H4 (cell line): ENCODE data around the gene ADAMTS12. TPM values are rescaled to one million over a fixed set of nuclear protein-coding genes. Genes with fewer than 3 reads are reported as not detected.
A peak's percentile ranks its signal among the peaks of the same experiment; 100 is the strongest.
"Not testable (repeated sequence)": the region's sequence is repeated elsewhere in the genome, so short reads cannot be mapped to it uniquely, and the experiment has no call there.

Source experiments
- DNase-seq: peaks from one replicate; pipeline ENCODE4 v3.0.0-alpha.2; 2015; ENCODE audit warnings: low spot score
- total RNA-seq: library from RNA; depleted of rRNA; stranded (reverse); fragments of >200 nt; shearing (Covaris generic); gene quantifications from 2 replicates; pipeline ENCODE4 v1.2.3, GENCODE V29; 2014

The ADAMTS12 gene
- total RNA-seq, 1 experiment from 2014 or later = 11.6 TPM

DNA sequence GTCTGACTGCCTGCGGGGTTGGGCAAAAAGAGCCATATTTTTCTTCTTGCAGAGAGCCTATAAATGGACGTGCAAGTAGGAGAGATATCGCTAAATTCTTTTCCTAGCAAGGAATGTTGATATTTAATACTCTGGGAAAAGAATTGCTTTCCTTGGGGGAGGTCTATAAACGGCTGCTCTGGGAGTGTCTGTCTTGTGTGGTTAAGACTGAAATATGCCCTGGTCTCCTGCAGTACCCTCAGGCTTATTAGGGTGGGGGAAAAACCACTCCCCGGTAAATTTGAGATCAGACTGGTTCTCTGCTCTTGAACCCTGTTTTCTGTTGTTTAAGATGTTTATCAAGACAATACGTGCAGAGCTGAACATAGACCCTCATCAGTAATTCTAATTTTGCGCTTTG, 14.5 kb upstream of the ADAMTS12 start:
- DNase-seq = not testable (repeated sequence)

- no peak for DNase-seq
Observed at GRCh38 chr5:33905381-33905780, 13.6 kb upstream of the ADAMTS12 start.

GRCh38 chr5:33903118-33903517, 11.3 kb upstream of the ADAMTS12 start:
- DNase-seq = no peak

DNA sequence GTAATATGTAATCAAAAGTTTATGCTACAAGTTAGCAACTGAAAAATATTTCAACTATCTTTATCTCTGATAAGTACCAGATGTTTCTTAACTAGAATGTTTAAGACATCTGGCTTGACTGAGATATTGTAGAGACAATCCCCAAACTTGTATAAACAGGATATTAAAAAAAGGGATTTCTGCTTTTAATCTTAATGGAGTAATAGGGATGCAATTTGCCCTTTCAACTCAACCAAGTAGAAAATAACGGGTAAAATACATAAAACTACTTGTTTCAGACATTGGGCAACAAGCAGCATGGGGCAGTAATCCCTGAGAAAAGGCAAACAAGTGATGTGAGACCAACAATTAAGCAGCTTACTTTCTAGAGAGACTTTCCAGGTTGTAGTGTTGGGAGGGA, 9.4 kb upstream of the ADAMTS12 start:
- DNase-seq = no peak

DNA sequence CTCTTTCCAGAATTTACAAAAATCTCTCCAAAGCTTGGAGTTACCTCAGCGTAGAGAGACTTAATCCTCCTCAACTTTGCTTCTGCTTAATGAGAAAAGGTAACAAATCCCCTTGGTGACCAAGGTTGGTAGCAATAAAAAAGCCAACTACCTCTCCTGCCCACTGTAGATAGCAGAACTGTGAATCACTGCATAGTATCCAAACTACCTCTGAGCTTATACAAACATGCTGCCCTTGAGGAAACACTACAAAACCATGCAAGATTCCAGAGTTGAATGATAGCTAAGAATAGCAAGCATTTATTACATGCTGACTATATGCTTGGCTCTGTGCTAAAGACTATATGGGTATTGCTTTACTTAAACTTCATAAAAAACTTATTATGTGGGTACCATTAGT, 2.8 kb upstream of the ADAMTS12 start:
- DNase-seq = peak; percentile 41

DNA sequence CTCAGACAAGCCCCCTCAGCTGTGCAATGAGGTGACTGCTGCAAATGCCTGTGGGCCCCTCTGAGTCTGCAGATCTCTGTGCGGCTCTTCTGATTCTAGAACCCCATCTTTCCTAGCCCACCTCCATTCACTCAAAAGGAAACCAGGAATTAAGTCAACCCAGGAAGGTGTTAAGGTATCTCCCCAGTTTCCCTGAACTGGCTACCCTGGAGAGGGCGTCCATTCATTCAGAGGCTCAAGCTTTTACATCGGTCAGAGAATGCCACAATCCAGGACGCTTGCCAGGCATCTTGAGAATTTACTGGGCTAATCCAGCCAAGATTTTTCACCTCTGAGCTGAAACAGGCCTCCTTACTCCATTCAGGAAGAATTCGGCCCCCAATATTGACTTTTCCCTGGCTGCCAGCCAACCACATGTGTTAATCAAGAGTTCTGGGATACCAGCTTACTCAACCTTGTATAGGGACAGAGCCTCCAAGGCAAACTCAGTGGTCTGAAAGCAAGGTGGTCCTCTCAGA, 889 bp upstream of the ADAMTS12 start:
- DNase-seq = peak; percentile 61

DNA sequence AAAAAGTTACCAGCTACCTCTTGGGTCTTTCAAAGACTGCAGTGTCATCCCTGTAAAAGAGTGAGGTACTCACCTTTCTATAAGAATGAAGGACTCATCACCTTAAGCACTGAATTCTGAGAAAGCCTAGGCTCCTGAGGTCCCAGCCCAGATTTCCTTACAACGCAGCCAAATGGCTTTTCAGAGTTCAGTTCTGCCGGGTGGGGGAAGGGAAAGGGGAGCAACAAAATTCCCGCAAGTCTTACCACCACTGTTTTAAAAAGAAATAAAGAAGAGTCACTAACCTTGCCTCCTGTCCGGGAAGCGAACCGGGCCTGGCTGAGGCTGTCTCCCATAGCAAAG, 373 bp downstream of the ADAMTS12 start:
- DNase-seq = no peak

- DNase-seq = peak; percentile 49
Observed at GRCh38 chr5:33890131-33891032, 1.4 kb downstream of the ADAMTS12 start.

GRCh38 chr5:33888587-33888986, 3.2 kb downstream of the ADAMTS12 start:
- no peak for DNase-seq

GRCh38 chr5:33887268-33887667, 4.5 kb downstream of the ADAMTS12 start:
- DNase-seq = no peak

- DNase-seq = no peak
Observed at GRCh38 chr5:33886283-33886682, 5.5 kb downstream of the ADAMTS12 start.

GRCh38 chr5:33885679-33886078, 6.1 kb downstream of the ADAMTS12 start:
- no peak for DNase-seq

DNA sequence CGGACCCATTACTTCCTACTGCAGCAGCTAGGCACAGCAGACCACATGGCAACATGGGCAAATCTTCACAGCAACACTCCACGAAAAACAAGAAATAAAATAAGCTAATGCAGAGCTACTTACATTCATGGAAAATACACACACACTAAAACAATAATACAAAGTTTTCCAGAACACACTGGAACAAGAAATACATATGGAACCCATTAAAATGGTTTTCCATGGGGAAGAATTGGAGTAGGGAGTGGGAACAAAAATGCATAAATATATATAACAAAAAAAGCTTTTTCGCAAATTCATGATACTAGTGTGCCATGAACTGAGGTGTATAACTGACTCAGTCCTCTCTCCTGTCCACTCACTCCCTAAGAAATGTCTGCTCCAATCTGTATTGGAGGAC, 8.3 kb downstream of the ADAMTS12 start:
- no peak for DNase-seq

DNA sequence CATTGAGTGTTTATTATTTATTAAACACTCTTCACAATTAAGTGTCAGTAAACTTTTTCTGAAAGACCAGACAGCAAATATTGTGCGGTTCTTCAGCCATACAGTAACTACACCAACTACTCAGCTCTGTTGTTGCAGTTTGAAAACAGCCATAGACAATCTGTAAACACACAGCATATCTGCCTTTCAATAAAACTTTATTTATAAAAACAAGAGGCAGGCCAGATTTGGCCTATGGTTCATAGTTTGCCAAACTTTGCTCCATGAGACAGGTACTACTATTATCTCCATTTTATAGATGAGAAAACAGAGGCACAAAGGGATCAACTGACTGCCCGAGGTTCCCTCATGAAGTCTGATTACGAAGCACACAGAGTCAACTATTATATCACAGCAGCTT, 11.5 kb downstream of the ADAMTS12 start:
- DNase-seq = no peak

- DNase-seq = no peak
Observed at GRCh38 chr5:33877449-33877848, 14.3 kb downstream of the ADAMTS12 start.

DNA sequence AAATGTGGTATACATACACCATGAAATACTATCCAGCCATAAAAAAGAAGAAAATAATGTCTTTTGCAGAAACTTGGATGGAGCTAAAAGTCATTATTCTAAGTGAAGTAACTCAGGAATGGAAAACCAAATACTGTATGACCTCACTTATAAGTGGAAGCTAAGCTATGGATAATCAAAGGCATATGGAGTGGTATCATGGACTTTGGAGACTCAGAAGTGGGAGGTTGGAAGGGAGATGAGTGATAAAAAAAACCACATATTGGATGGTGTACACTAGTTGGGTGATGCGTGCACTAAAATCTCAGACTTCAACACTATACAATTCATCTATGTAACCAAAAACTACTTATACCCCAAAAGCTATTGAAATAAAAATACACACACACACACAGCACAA, 24.5 kb downstream of the ADAMTS12 start:
- no peak for DNase-seq

- DNase-seq = peak; percentile 90
Observed at GRCh38 chr5:33859177-33859576, 32.6 kb downstream of the ADAMTS12 start.

DNA sequence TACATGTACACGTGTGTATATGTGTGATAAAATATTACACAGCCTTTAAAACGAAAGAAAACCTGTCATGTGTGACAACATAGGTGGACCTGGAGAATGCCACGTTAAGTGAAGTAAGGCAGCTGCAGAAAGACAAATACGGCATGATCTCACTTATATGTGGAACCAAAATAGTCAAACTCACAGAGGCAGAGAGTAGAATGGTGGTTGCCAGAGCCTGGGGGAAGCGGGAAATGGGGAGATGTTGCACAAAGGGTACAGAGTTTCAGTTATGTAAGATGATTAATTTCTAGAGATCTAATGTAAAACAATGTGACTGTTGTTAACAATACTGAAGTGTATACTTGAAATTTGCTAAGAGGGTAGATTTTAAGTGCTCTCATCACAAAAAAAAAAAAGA, 34.8 kb downstream of the ADAMTS12 start:
- DNase-seq = no peak

DNA sequence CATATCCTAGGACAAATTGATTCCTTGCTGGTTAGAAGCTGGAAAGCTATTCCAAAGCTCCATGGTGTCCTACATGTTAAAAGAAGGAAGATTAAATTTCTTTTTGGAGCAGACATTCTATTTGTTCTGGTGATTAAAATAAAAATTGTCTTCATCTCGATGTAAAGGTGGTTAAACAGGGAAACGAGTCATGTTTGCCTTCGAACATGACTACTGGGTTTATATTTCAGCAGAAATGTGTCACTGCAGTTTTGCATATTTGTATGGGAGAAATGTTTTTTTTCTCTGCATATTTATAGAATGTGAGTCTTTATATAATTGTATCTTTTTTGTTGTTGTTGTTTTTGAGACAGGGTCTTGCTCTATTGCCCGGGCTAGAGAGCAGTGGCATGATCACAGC, 36.4 kb downstream of the ADAMTS12 start:
- DNase-seq = no peak

DNA sequence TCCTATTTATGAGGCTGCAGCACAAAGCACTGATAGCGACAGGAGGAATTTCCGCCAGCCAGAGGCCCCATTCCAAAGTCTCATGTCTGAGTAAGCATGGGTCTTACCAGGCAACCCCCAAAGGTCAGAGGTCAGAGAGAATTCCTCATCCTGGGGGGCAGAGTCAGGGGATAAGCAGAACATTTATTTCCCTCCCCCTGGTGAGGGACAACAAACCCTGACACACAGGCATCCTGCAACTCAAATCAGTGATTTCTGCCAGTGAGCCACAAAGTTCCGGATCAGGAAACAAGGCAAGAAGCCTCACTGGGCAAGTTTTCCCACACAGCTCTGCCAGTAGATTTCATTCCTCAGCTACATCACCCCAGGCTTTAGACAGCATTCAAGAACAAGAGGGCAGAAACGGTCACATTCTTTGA, 37.0 kb downstream of the ADAMTS12 start:
- DNase-seq = no peak

GRCh38 chr5:33852837-33853236, 39.0 kb downstream of the ADAMTS12 start:
- DNase-seq = no peak

DNA sequence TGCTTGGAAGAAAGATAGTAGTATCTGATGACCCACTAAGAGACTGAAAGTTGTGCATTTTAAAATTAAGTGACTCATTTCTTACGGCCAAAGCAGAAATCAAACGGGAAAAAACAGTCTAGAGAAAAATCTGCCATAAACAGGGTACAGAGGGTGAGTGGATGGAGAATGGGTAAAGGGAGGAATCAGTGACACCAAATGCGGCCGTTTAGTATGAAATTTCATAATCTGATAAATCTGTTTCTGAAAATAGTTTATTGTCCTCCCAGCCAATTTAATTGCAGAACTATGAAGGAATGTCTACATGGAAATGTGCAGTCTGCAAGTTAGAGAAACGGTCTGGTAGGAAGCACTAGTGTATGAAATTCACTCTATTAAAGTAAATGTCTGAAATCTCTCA, 39.5 kb downstream of the ADAMTS12 start:
- DNase-seq = no peak

DNA sequence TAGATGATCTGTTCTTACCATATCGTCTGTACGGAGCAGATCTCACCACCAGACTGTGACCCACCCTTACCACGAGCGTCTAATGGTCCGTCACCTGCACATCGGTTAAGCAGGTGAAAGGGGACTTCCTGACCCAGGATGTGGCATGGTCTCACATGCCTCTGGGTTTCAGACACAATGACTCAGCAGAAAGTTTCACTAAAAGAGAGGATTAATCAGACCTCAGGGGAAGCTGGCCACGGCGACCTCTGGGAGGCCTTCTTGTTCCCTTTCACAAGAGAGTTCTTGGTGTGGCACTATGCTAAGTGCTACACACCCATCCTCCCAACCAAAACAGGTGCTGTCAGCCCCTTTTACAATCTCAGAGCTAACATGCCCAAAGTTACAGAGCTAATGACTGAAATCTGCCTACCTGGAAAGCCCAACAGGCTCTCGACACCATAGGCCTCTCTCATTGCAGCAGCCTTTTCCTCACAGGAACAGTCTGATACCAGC, 41.6 kb downstream of the ADAMTS12 start:
- DNase-seq = peak; percentile 87
